GM21447 (cell line): ENCODE results near the gene MAPK6.

Experiments
- ATAC-seq: cut with Tn5 transposase; IDR thresholded peaks from one replicate; pipeline ENCODE4 v1.9.1; 2021; ENCODE audit not compliant: unreplicated experiment

Gene MAPK6

DNA sequence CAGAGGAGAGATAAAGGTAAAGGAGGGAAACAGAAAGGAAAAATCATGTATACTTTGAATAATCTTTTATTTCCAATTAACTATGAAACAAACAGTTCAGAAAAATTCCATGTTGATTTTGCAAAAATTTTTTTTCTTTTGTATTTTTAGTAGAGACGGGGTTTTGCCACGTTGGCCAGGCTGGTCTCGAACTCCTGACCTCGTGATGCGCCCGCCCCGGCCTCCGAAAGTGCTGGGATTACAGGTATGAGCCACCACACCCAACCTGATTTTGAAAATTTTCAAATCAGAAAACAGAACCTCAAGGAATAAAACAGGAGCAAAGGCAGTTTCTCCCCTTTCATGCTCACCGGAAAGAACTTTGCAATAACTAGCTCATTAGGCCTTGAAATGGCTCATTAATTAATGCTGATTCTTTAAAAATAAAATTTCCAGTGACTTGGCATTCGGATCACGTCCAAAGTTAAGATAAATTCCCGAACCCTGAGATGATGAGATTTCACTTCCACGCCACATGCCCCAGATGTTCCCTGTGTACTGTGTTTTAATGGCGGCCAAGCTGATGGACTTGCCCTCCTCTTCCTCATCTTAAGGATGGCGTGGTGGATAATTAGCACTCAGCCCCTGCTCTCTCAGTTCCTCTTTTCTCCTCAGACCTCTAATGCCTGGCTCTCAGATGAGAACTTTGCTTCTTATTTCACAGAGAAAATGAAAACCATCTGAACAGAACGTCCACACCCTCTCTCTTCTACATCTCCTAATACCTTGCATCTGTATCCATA, 82.7 kb downstream of the MAPK6 start:
- no peak for ATAC-seq

- no peak for ATAC-seq
Observed at GRCh38 chr15:52102463-52102862, 83.4 kb downstream of the MAPK6 start.

GRCh38 chr15:52103217-52104207, 84.5 kb downstream of the MAPK6 start:
- ATAC-seq = peak; percentile 81

DNA sequence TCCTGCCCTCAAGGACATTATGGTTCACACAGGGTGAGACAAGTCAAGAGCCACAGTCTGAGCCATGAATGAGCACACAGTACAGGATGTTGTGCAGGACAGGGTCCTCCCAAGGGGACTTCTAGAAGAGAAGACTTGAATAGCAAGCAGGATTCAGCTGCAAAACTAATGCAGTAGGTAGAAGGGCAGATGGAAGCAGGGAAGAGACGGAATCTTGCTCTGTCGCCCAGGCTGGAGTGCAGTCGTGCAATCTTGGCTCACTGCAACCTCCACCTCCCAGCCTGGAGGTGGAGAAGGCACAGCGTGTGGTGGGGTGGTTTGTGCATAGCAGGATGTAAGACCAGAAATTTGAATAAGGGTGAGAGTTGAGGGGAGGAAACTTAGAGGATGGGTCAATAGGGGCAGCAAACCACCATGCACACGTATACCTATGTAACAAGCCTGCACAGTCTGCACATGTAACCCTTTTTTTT, 85.5 kb downstream of the MAPK6 start:
- peak; percentile 32 for ATAC-seq

DNA sequence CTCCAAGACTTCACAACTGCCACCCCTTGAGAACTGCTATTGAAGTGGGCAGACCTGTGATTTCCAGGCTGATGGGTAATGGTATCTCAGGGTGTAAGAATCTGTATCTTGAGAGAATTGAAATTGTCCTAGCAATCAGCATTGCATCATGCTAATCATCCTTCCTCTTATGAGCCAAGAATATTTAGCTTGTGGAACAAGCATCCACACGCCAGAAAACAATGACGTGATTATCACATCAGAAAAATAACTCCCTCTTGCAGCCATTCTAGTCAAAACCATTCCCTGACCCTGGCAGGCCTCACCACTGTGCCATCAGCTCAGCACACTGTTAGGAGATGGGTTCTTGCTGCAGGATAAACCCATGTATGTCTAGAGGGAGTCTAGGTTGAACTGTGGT, 86.8 kb downstream of the MAPK6 start:
- no peak for ATAC-seq

- no peak for ATAC-seq
Observed at GRCh38 chr15:52106641-52107040, 87.6 kb downstream of the MAPK6 start.

DNA sequence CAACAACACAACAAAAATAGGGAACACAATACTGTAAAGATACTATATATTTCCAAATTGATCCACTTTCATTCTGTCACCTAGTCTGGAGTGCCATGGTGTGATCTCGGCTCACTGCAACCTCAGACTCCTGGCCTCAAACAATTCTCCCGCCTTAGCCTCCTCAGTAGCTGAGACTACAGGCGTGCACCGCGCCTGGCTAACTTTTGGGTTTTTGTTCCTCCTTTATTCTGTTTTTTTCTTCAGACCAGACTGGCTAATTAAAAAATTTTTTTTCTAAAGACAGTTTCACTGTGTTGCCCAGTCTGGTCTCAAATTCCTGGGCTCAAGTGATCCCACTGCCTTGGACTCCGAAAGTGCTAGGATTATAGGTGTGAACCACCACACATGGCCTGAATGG, 88.2 kb downstream of the MAPK6 start:
- no peak for ATAC-seq

DNA sequence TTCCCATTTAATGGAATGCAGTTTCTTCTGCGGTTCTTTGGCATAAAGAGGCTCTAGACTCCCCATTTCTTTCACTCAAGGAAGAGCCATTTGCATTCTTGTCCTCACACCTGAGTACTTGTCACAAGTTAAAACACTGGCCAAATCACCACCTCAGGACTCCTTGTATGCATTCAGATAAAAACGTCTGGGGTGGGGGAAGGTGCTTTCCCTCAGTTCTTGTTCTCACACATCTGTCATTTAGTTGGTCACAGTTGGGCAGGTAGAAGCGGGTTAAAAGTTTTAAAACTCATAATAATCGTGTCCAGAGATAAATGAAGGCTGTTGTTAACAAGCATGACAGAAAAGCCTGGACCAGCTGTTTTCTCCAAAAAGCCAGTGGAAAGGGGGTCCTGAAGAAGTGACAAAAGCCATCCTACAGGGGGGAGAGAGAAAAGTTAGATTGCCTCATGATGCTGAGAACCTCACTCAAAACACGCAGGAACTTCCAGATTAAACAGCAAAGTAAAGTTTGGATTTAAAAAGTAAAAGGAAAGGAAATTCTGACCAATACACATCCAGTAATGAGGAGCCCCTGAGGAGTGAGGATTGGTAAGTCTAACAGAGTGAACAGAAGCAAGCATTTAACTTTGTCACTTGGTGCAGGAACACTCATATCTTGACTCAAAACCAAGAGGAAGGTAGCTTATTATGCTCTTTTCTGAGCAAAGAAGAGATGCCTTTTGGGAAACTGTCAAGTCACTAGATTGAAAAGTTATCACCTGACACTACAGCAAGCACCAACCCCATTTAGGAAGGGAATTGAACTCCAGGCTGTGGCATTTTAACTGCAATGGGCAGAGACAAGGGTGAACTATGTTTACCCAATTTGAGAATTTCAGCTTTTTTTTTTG, 90.8 kb downstream of the MAPK6 start:
- ATAC-seq = peak; percentile 68

DNA sequence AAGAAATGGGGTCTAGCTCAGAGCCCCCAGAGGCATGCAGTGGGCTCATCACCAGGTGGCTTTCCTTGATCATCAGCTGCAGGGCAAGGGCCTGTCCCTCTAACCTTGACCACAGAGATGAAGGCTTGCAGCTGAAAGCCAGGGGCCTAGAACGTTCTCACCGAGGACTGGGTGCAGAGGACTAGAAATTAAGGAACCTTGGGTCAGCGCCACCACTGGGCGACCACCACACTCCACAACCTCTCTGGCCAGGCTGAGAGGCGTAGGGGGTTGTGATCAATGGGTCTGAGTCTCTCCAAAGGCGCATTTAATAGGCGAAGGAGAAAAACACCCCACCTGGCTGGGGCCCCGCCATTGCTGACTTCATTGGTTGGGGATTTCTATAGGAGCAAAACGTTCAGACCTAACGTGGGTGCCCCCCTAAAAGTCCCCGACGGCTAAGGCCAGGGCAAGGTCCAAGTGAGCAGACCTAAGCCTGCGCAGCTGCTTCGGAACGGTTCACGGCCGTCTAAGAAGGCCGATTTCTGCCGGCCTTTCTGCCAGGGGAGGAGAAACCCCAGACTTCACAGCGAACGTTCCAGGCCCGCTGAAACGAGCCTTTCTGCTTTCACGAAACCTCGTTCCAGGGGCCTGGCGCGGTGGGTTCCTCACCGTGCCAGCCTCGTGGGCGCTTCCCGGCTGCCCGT, 92.6 kb downstream of the MAPK6 start:
- no peak for ATAC-seq

DNA sequence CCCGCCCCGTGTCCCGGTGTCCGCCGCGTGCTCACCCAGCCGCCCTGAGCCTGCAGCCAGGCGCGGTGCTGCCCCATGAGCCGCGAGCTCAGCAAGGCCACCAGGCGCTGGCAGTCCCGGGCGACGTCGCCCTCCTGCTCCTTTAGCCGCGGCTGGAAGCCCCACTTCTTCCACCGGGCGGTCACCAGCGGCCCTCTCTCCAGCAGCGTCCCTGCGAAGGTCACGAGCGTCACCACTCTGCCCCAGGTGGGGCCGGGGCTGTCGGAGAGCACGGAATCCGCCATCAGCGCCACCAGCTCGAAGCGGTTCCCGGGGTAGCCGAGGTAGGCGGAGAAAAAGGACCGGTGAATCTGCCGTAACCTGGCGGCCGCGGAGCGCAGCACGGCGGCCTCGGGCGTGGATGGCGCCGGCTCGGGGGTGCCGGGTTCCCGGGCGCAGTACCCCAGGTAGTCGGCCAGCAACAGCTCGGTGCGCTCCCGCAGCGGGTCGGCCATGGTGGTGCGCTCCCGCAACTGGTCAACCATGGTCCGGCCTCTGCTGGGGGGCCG, 93.3 kb downstream of the MAPK6 start:
- no peak for ATAC-seq

DNA sequence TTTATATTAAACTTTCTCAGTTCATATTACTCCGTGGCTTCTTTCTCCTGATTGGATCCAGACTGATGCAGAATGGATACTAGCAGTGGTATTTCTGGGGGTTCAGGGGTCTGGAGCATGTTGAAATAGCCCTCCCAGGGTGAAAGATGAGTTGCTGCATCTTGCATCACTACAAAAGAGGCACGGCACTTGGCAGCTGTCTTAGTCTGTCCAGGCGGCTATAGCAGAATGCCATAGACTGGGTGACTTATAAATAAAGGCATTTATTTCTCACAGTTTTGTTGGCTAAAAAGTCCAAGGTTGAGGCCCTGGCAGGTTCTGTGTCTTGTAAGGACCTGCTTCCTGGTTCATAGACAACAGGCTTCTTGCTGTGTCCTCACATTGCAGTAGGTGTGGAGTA, 94.2 kb downstream of the MAPK6 start:
- ATAC-seq = no peak

DNA sequence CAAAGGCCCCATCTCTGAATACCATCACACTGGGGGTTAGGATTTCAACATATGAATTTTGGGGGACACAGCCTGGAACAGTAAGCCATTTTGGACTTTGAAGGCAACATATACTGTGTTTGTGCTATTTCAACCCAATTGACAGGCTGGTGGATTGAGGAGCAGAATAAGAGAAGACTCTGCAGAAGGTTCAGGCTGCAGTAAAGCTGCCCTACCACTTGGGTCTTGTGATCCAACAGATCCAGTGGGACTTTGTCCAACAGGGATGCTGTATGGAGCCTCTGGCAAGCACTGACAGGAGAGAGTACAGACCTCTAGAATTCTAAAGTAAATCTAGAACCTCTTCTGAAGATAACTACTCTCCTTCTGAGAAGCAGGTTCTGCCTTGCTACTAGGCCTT, 94.7 kb downstream of the MAPK6 start:
- ATAC-seq = no peak

GRCh38 chr15:52114261-52115055, 95.4 kb downstream of the MAPK6 start:
- ATAC-seq = no peak

GRCh38 chr15:52115598-52116427, 96.8 kb downstream of the MAPK6 start:
- ATAC-seq = no peak
